ENCODE data around the gene NAGLU. TPM values are rescaled to one million over a fixed set of nuclear protein-coding genes. Genes with fewer than 3 reads are reported as not detected.

Gene NAGLU
- total and polyA plus RNA-seq, 2 of the 13 experiments (the other 11 are each of a cell fraction or from before 2014, with no cell fraction given), result 28.2 to 40.1 TPM

- no peak for TF ChIP-seq ZNF784 (CRISPR knock-in tag; IDR thresholded peaks at IDR 0.05; ENCODE audit: borderline replicate concordance)
- TF ChIP-seq ZNF709 (CRISPR knock-in tag; IDR thresholded peaks at IDR 0.05), result 0 out of 2 replicates have a peak, but pooled peaks have one; percentile 61
- TF ChIP-seq POLR2G (IDR thresholded peaks at IDR 0.05; ENCODE audit: low read depth, low read length), result peak; percentile 16; the same call in 1 of the 2 replicates
- no peak for TF ChIP-seq AHR (CRISPR knock-in tag; IDR thresholded peaks at IDR 0.05)
- TF ChIP-seq JUND (CRISPR knock-in tag; IDR thresholded peaks at IDR 0.05), result no peak
- no peak for TF ChIP-seq HNRNPH1 (optimal IDR thresholded peaks at IDR 0.05; ENCODE audit: low read depth, low read length)
- TF ChIP-seq PRMT3 (CRISPR knock-in tag; IDR thresholded peaks at IDR 0.05; ENCODE audit: borderline replicate concordance, low read depth), result no peak
- TF ChIP-seq ZSCAN25 (CRISPR knock-in tag; IDR thresholded peaks at IDR 0.05), result no peak
- TF ChIP-seq GTF2F1 (IDR thresholded peaks at IDR 0.05; ENCODE audit: low read length), result no peak
- TF ChIP-seq SIX4 (CRISPR knock-in tag; IDR thresholded peaks at IDR 0.05), result no peak
- peak; percentile 39; the same call in 1 of the 2 replicates for TF ChIP-seq ZNF563 (CRISPR knock-in tag; IDR thresholded peaks at IDR 0.05)
- no peak for TF ChIP-seq ZNF275 (CRISPR knock-in tag; IDR thresholded peaks at IDR 0.05; ENCODE audit: borderline replicate concordance)
- no peak for TF ChIP-seq THAP8 (CRISPR knock-in tag; IDR thresholded peaks at IDR 0.05; ENCODE audit: borderline replicate concordance)
- no peak for TF ChIP-seq ZNF547 (CRISPR knock-in tag; IDR thresholded peaks at IDR 0.05)
- no peak for TF ChIP-seq ZBTB39 (CRISPR knock-in tag; IDR thresholded peaks at IDR 0.05)
- TF ChIP-seq MAZ (IDR thresholded peaks at IDR 0.05; ENCODE audit: borderline replicate concordance, low read depth, low read length), result 0 out of 2 replicates have a peak, but pooled peaks have one; percentile 5
- no peak for TF ChIP-seq MAZ (CRISPR knock-in tag; IDR thresholded peaks at IDR 0.05; ENCODE audit: low read depth)
- no peak for TF ChIP-seq RXRB (CRISPR knock-in tag; IDR thresholded peaks at IDR 0.05; ENCODE audit: borderline replicate concordance)
- no peak for TF ChIP-seq ZNF414 (CRISPR knock-in tag; IDR thresholded peaks at IDR 0.05)
- no peak for TF ChIP-seq ATF4 (CRISPR knock-in tag; IDR thresholded peaks at IDR 0.05)
- TF ChIP-seq SMARCE1 (IDR thresholded peaks at IDR 0.05; ENCODE audit: borderline replicate concordance), result no peak
- TF ChIP-seq ZNF776 (CRISPR knock-in tag; IDR thresholded peaks at IDR 0.05), result no peak
- TF ChIP-seq ZNF607 (CRISPR knock-in tag; IDR thresholded peaks at IDR 0.05; ENCODE audit: borderline replicate concordance), result no peak
Measured at GRCh38 chr17:42518755-42519545, 17.1 kb upstream of the NAGLU start (continued).

All from HepG2 (cell line).